Spleen (tissue), 11 donors: Measurements from ENCODE around the gene NRCAM. TPM values are rescaled to one million over a fixed set of nuclear protein-coding genes. Genes with fewer than 3 reads are reported as not detected.

Experiments used
- DNase-seq: peaks from one replicate; pipeline ENCODE4 v3.0.0-alpha.2; 2020
- H3K27ac ChIP-seq, 8 donors: fragments of 200-600 bp; sonication (generic) in 7 of 8; 1 replicate in 4 of 8; 2 replicates in 4 of 8; pipeline versions ENCODE4 v1.5.0 to v1.8.0; 2016 to 2021; ENCODE audit warnings: inconsistent platforms in 4 of 8, mild to moderate bottlenecking in 4 of 8, moderate library complexity in 1 of 8
- H3K27me3 ChIP-seq, 7 donors: fragments of 200-600 bp; sonication (generic) in 6 of 7; replicated peaks in 1 of 7; 1 replicate in 4 of 7; 2 replicates in 3 of 7; pipeline versions ENCODE4 v1.5.0 to v1.8.0; 2016 to 2021; ENCODE audit warnings: inconsistent platforms in 3 of 7, mild to moderate bottlenecking in 1 of 7
- H3K36me3 ChIP-seq, 6 donors: fragments of 200-600 bp; sonication (generic) in 5 of 6; 1 replicate in 4 of 6; 2 replicates in 2 of 6; pipeline versions ENCODE4 v1.5.0 to v1.8.0; 2016 to 2021; ENCODE audit warnings: inconsistent platforms in 2 of 6
- H3K4me1 ChIP-seq, 6 donors: fragments of 200-600 bp; sonication (generic) in 5 of 6; 1 replicate in 3 of 6; 2 replicates in 3 of 6; pipeline versions ENCODE4 v1.5.0 to v1.8.0; 2016 to 2021; ENCODE audit warnings: inconsistent platforms in 3 of 6
- H3K4me3 ChIP-seq, 8 donors: fragments of 200-600 bp; sonication (generic) in 7 of 8; 1 replicate in 4 of 8; 2 replicates in 4 of 8; pipeline versions ENCODE4 v1.5.0 to v1.8.0; 2016 to 2021; ENCODE audit warnings: inconsistent platforms in 4 of 8, mild to moderate bottlenecking in 4 of 8, moderate library complexity in 2 of 8
- H3K9me3 ChIP-seq, 8 donors: fragments of 200-600 bp; sonication (generic) in 7 of 8; 1 replicate in 4 of 8; 2 replicates in 4 of 8; pipeline versions ENCODE4 v1.5.0 to v1.8.0; 2016 to 2021; ENCODE audit warnings: inconsistent platforms in 4 of 8
- CTCF ChIP-seq, 11 experiments: fragments of 200-600 bp in 7 of 11; fragments of 450-650 bp in 4 of 11; sonication (generic) in 4 of 11; IDR thresholded peaks in 8 of 11; conservative IDR thresholded peaks in 3 of 11; 1 replicate in 7 of 11; 2 replicates in 4 of 11; pipeline versions ENCODE4 v1.4.0 to v1.8.0; 2016 to 2021; ENCODE audit warnings: antibody characterized with exemption in 11 of 11, inconsistent platforms in 4 of 11, mild to moderate bottlenecking in 1 of 11
- POLR2A ChIP-seq, 3 donors: fragments of 450-650 bp; IDR thresholded peaks; one replicate each; pipeline ENCODE4 v1.5.1; 2017; ENCODE audit warnings: antibody characterized with exemption in 3 of 3, mild to moderate bottlenecking in 1 of 3
- POLR2AphosphoS5 ChIP-seq, 3 donors: sonication (generic); formaldehyde crosslinking; IDR thresholded peaks; one replicate each; pipeline ENCODE4 v1.5.1; 2017; ENCODE audit warnings: antibody characterized with exemption in 3 of 3
- WGBS, 5 donors: extraction: QIAGEN DNeasy Blood & Tissue Kit in 3 of 5; methylation state at CpG; one replicate each; pipeline versions ENCODE4 v1.1.5 to v1.1.7; 2013 to 2018; 5-methylcytosine and 5-hydroxymethylcytosine counted together
- intact Hi-C: fragments of 100-400 bp; cut with DNase I; formaldehyde crosslinking; loops from one replicate; pipeline ENCODE4 v1.15.0; 2023; ENCODE audit warnings: low total_unique reads
- polyA plus RNA-seq, 3 donors: library from polyadenylated mRNA; stranded (reverse); fragments of 200-250 nt; gene quantifications; one replicate each; pipeline ENCODE4 v1.2.1, GENCODE V29; 2013
- total RNA-seq, 7 donors: library from RNA; depleted of rRNA in 3 of 7; stranded (reverse); fragments of >200 nt in 3 of 7; fragmentation: NEBNext Ultra II Directional in 4 of 7; extraction: Animal tissue kit (Norgen Biotek cat#: 25700) in 4 of 7; gene quantifications; one replicate each; pipeline versions ENCODE4 v1.1.0 to v1.2.1, GENCODE V29; 2016 to 2021
- donor health status: healthy with polysubstance abuse.
- donor health status: DM: no; HTN: no; CAD: no; lungs with moderate emphysema.
- donor health status: DM: no; HTN: no; CAD: no.
- donor health status: Bipolar disorder and iron deficiency.
- donor health status: healthy.
- donor health status: DM: no; HTN: no; CAD: no.
- donor health status: DM: yes; HTN: yes; CAD: no.

NRCAM gene
- total and polyA plus RNA-seq, 10 donors, result 4.1 to 88.5 (median 15.0) TPM

GRCh38 chr7:108434010-108434409 lies 22.2 kb downstream of the NRCAM start:
- H3K9me3 ChIP-seq, result no peaks in the 10 kb centered on the region

GRCh38 chr7:108431099-108431498 lies 25.1 kb downstream of the NRCAM start:
- no peaks in the 10 kb centered on the region for H3K4me1 ChIP-seq
- WGBS, 5 donors, result 69 to 88% (median 73%) methylated on average over 1 of the region's 1 CpG
- no peak overlapping the region for H3K4me3 ChIP-seq
- peaks cover 0 to 8% (median 0%) of the 10 kb centered on the region in 7 donors for H3K27me3 ChIP-seq
- DNase-seq, result no peak
- intact Hi-C loops, result no loop called here
- no peaks in the 10 kb centered on the region for H3K9me3 ChIP-seq
- TF ChIP-seq POLR2A (IDR thresholded peaks at IDR 0.05) (no peak), POLR2AphosphoS5 (IDR thresholded peaks at IDR 0.05) (no peak), CTCF (IDR thresholded peaks at IDR 0.05 in 8 of 11, conservative IDR thresholded peaks at IDR 0.05 in 3 of 11) (no peak)
- H3K36me3 ChIP-seq, result no peaks in the 10 kb centered on the region
- no peak overlapping the region for H3K27ac ChIP-seq

More at GRCh38 chr7:108434010-108434409, 22.2 kb downstream of the NRCAM start:
- Histone ChIP-seq H3K4me3 (no peak overlapping the region), H3K36me3 (no peaks in the 10 kb centered on the region), H3K4me1 (no peaks in the 10 kb centered on the region), H3K27ac (no peak overlapping the region), H3K27me3 (peaks cover 0 to 8% (median 0%) of the 10 kb centered on the region in 7 donors)
- no peak for TF ChIP-seq POLR2AphosphoS5 (IDR thresholded peaks at IDR 0.05)
- 54 to 74% (median 60%) methylated on average over 2 of the region's 2 CpGs for WGBS, 5 donors
- no peak for DNase-seq
- intact Hi-C loops, result no loop called here

GRCh38 chr7:108430664-108431063 lies 25.6 kb downstream of the NRCAM start:
- Histone ChIP-seq H3K4me3 (no peak overlapping the region), H3K27ac (no peak overlapping the region), H3K27me3 (peaks cover 0 to 8% (median 0%) of the 10 kb centered on the region in 7 donors), H3K9me3 (no peaks in the 10 kb centered on the region), H3K4me1 (no peaks in the 10 kb centered on the region), H3K36me3 (no peaks in the 10 kb centered on the region)
- DNase-seq, result no peak
- intact Hi-C loops, result no loop called here
- 5 to 27% (median 13%) methylated on average over 1 of the region's 1 CpG for WGBS, 5 donors
- TF ChIP-seq CTCF (IDR thresholded peaks at IDR 0.05 in 8 of 11, conservative IDR thresholded peaks at IDR 0.05 in 3 of 11), result no peak
- TF ChIP-seq POLR2A (IDR thresholded peaks at IDR 0.05), result no peak
- no peak for TF ChIP-seq POLR2AphosphoS5 (IDR thresholded peaks at IDR 0.05)

- DNase-seq, result no peak
- TF ChIP-seq POLR2AphosphoS5 (IDR thresholded peaks at IDR 0.05) (no peak), POLR2A (IDR thresholded peaks at IDR 0.05) (no peak), CTCF (IDR thresholded peaks at IDR 0.05 in 8 of 11, conservative IDR thresholded peaks at IDR 0.05 in 3 of 11) (no peak)
- intact Hi-C loops, result no loop called here
- Histone ChIP-seq H3K9me3 (no peaks in the 10 kb centered on the region), H3K4me3 (no peak overlapping the region), H3K36me3 (no peaks in the 10 kb centered on the region), H3K27me3 (peaks cover 0 to 17% (median 0%) of the 10 kb centered on the region in 7 donors), H3K4me1 (no peaks in the 10 kb centered on the region), H3K27ac (no peak overlapping the region)
- 21 to 47% (median 33%) methylated on average over 1 of the region's 1 CpG for WGBS, 5 donors
Measured at GRCh38 chr7:108427766-108428165, 28.5 kb downstream of the NRCAM start.
